Activated CD8-positive, alpha-beta memory T cell treated with anti-CD3 and anti-CD28 coated beads for 36 hours (primary cell): ENCODE data around the gene MEI1. TPM values are rescaled to one million over a fixed set of nuclear protein-coding genes. Genes with fewer than 3 reads are reported as not detected.

Experiments used
- CTCF ChIA-PET: fragments of 350-600 bp; sonication (Branson Sonifier 250); formaldehyde crosslinking; loops from one replicate; lab custom pipeline; 2021; ENCODE audit warnings: antibody characterized with exemption; lab: Charles Lee
- POLR2A ChIA-PET: fragments of 350-600 bp; sonication (Branson Sonifier 250); formaldehyde crosslinking; loops from one replicate; lab custom pipeline; 2021; ENCODE audit warnings: antibody characterized with exemption; lab: Charles Lee
- total RNA-seq, 2 experiments: library from RNA; stranded (reverse); gene quantifications; one replicate each; pipeline ENCODE4 v1.2.3, GENCODE V29; 2021

Gene MEI1
- total RNA-seq, 2 experiments from 2014 or later, result 24.0 to 31.1 TPM

- ChIA-PET POLR2A (interaction anchor here (0.9 to 1.5 kb wide), 2 partner anchors 22 to 118 kb away, joined by 3 to 6 read pairs; partner anchors contain the start of gene CCDC134), CTCF (interaction anchor here (0.6 to 2.1 kb wide), 12 partner anchors 9 to 134 kb away, joined by 3 to 11 read pairs (median 4); partner anchors contain the start of gene CCDC134)
These were observed 123.2 kb downstream of the MEI1 start for GRCh38 chr22:41822317-41823057.

- POLR2A ChIA-PET, result interaction anchor here (0.5 kb wide), 1 partner anchor 38 kb away, joined by 5 read pairs; no protein-coding TSS in a partner anchor
- CTCF ChIA-PET, result no interaction called here
These were observed 124.5 kb downstream of the MEI1 start for GRCh38 chr22:41823797-41824196.

DNA sequence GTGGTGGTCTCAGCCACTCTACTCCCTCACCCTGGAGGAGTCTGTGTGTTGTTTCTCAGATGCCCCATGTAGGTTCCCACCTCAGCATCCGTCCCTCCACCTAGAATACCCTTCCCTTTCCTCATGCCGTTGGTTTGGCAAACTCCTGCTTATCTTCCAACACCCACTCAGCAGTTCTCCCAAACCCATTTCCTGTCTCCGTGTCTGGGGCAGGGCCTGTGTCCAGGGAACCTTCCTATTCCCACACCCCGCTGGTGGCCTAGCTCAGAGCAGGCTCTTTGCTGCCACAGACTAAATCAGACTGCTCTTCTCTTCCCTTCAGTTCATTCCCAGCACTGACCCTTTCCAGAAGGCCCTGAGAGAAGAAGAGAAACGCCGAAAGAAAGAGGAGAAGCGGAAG is 126.1 kb downstream of the MEI1 start:
- POLR2A ChIA-PET, result interaction anchor here (1.3 kb wide), 1 partner anchor 121 kb away, joined by 3 read pairs; the partner anchor contains the start of gene CENPM

GRCh38 chr22:41826021-41826420 is 126.7 kb downstream of the MEI1 start:
- POLR2A ChIA-PET, result interaction anchor here (0.8 to 2.1 kb wide), 3 partner anchors 25 to 121 kb away, joined by 3 to 6 read pairs (median 3); partner anchors contain the start of genes CCDC134 and CENPM
- CTCF ChIA-PET, result interaction anchor here (0.7 to 1.9 kb wide), 4 partner anchors 42 to 159 kb away, joined by 3 to 5 read pairs (median 3); partner anchors contain the start of gene TNFRSF13C

More for the DNA sequence above, 126.1 kb downstream of the MEI1 start:
- CTCF ChIA-PET, result interaction anchor here (0.7 to 1.9 kb wide), 2 partner anchors 116 to 158 kb away, joined by 3 to 5 read pairs; no protein-coding TSS in a partner anchor

- CTCF ChIA-PET, result interaction anchor here (0.6 to 1.9 kb wide), 4 partner anchors 33 to 115 kb away, joined by 3 to 5 read pairs (median 3); partner anchors contain the start of gene TNFRSF13C
- POLR2A ChIA-PET, result interaction anchor here (0.8 to 2.1 kb wide), 3 partner anchors 26 to 120 kb away, joined by 3 to 6 read pairs (median 3); partner anchors contain the start of genes CCDC134 and CENPM
These were observed 127.4 kb downstream of the MEI1 start for GRCh38 chr22:41826430-41827383.

DNA sequence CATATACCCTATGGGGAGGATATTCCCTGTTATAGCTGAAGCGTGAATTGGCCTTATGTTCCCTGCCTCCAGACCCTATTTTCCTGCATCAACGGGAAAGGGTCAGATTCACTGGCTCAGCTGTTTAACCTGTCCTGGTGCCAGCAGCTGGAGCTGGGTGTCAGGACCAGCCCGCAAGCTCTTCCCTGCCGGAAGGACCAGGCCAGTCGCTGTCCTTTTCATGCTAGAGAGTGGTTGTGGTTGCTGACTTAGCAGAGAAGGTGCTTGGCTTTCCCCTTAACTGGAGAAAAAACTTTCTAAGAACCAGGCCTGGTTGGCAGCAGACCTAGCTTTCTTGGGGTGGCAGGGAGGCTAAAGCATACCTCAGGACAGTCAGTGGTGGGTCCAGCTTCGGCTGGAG is 128.4 kb downstream of the MEI1 start:
- ChIA-PET CTCF (interaction anchor here (0.6 to 2.2 kb wide), 2 partner anchors 32 to 99 kb away, joined by 3 to 6 read pairs; partner anchors contain the start of gene TNFRSF13C), POLR2A (interaction anchor here (2.1 kb wide), 1 partner anchor 27 kb away, joined by 6 read pairs; the partner anchor contains the start of gene CCDC134)

GRCh38 chr22:41828516-41828915 is 129.2 kb downstream of the MEI1 start:
- ChIA-PET CTCF (interaction anchor here (2.2 kb wide), 1 partner anchor 98 kb away, joined by 6 read pairs; the partner anchor contains the start of gene TNFRSF13C), POLR2A (no interaction called here)

DNA sequence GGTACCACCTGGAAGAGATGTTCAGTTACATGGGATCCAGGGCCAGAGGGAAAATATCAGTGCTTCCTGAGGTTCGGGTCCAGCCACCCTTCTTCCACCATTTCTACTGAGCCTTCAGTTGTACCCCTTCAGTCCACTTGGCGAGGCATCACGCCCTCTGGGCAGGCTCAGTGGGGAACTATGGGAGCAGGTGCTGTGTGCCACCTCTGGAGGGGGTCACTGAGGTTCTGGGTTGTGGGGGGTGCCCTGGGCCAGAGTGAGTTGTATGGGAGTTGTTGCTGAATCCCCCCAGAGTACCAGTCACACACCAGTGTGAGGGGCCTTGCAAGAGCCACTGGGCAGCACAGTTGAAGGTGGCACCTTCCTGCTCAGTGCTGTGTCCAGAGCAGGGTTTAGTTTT is 130.9 kb downstream of the MEI1 start:
- POLR2A ChIA-PET, result no interaction called here

GRCh38 chr22:41831383-41831782 is 132.1 kb downstream of the MEI1 start:
- CTCF ChIA-PET, result interaction anchor here (0.6 to 5.1 kb wide), 6 partner anchors 9 to 109 kb away, joined by 3 to 37 read pairs (median 4); no protein-coding TSS in a partner anchor
- POLR2A ChIA-PET, result interaction anchor here (0.6 to 2.3 kb wide), 3 partner anchors 31 to 110 kb away, joined by 3 to 31 read pairs (median 5); no protein-coding TSS in a partner anchor

More for the DNA sequence above, 130.9 kb downstream of the MEI1 start:
- CTCF ChIA-PET, result interaction anchor here (1.3 to 1.4 kb wide), 2 partner anchors 33 to 111 kb away, joined by 4 read pairs; no protein-coding TSS in a partner anchor

- CTCF ChIA-PET, result interaction anchor here (0.6 to 5.1 kb wide), 7 partner anchors 9 to 165 kb away, joined by 3 to 37 read pairs (median 5); partner anchors contain the start of gene CCDC134
- POLR2A ChIA-PET, result interaction anchor here (0.6 to 2.6 kb wide), 15 partner anchors 11 to 115 kb away, joined by 3 to 31 read pairs (median 5); partner anchors contain the start of genes CCDC134 and CENPM
These were observed 132.7 kb downstream of the MEI1 start for GRCh38 chr22:41831828-41832552.

DNA sequence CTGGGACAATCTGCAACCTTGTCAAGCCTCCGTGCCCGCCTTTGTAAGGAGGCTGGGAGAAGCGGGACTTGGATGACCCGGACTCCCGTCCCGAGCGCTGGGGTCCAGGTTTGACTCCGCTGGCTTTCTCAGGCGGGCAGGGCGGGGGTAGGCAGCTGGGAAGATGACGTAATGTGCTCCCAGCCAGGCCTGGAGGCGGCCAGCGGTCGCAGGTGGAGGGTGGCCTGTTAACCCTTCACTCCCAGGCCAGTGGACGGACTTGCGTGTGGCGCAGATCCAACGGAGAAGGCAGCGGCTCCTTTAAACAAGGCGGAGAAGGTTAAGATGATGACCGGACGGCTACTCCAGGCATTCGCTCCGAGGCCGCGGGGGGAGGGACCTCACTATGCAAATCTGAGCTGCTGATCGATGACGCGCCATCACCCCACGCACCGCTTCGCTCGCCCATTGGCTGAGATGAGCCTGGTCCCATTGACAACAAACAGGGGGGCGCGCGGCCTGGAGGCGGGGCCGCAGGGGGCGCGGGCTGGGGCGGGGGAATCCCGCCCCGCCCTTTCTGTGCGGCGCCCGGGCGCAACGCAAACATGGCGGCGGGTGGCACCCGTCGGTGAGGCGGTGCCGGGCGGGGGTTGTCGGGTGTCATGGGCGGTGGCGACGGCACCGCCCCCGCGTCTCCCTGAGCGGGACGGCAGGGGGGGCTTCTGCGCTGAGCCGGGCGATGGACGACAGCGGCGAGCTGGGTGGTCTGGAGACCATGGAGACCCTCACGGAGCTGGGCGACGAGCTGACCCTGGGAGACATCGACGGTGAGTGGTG is 133.5 kb downstream of the MEI1 start, which contains the start of gene SREBF2:
Gene SREBF2, plus strand, starts transcription at position 553 of the 816 bp plus-strand sequence. Its CDS starts 166 bp downstream, at position 719.
- POLR2A ChIA-PET, result interaction anchor here (0.5 to 2.6 kb wide), 15 partner anchors 10 to 114 kb away, joined by 3 to 31 read pairs (median 5); partner anchors contain the start of genes CCDC134, CENPM and TNFRSF13C
- CTCF ChIA-PET, result interaction anchor here (0.6 to 5.1 kb wide), 7 partner anchors 10 to 166 kb away, joined by 3 to 37 read pairs (median 6); partner anchors contain the start of gene CCDC134

DNA sequence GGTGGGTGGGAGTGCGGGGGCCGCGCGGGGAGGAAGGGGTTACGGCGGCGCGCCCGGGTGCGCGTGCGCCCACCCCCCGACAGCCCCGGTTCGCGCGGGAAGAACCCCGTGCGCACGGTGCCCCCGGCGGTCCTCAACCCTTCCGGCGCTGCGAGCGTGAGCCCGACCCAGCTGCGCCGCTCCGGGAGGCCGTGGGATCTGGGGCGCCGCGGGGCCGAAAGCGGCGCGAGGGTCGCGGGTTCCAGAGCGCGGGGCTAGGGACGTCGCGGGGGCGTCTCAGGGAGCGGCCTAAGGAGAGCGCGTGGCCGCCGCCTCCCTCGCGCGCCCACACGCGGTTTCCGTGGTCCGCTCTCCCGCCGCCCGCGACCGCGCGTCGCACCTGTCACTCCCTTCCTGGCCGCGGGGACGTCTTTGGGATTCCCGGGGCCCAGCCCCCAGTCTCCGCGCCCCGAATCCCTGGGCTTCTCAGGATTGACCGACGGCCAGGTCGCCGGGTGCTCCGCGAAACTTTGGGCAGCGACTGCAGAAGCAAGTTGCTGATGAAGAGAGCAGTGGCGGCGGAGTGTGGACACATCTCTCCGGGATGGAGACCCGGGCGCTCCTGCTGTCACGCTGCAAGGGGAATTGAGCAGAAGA is 134.2 kb downstream of the MEI1 start:
- ChIA-PET CTCF (interaction anchor here (0.9 to 5.1 kb wide), 9 partner anchors 9 to 167 kb away, joined by 3 to 37 read pairs (median 4); partner anchors contain the start of gene CCDC134), POLR2A (interaction anchor here (0.5 to 2.6 kb wide), 13 partner anchors 9 to 113 kb away, joined by 3 to 31 read pairs (median 7); partner anchors contain the start of genes CCDC134, CENPM and TNFRSF13C)

DNA sequence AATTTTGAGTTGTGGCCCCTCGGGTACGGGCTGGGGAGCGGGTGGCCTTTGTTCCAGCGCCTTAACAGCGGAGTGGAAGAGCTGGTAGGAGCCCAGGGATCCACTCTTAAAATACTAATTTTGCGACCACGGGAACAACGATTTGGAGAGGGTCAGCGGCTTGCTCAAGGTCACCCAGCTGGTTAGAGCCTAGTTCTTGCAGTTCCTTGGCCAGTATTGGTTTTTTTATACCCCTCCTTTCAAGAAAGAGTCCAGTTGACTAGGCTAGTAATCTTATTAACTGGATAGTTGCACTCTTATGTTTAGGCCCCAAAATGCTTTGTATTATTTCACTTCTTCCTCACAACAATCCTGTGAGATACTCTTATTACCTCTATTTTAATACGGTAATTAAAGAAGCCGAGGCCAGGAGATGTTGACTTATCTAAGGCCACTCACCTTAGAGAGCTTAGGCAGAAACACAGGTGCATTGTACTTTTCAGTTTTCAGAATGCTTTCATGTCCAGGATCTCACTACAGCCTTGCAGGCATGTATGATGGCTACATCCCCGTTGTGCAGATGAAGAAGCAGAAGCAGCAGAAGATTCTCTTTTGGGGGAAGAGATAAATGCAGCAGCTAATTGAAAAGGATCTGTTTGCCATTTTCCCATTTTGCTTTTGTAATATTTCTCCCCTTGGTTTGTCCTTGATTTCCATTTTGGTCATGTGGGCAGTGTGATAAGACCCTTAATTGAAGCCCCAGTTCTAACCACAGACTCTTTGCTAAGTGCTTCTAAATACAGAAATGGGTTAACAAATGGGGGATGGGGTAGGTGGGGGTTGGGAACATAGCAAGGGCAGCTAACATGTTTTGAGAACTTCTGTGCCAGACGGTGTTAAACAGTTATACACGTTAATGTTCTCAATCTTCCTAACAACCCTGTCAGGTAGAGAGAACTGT is 135.0 kb downstream of the MEI1 start:
- ChIA-PET CTCF (interaction anchor here (1.3 to 5.1 kb wide), 6 partner anchors 9 to 92 kb away, joined by 3 to 37 read pairs (median 4); no protein-coding TSS in a partner anchor), POLR2A (interaction anchor here (1.2 to 2.6 kb wide), 5 partner anchors 8 to 106 kb away, joined by 4 to 16 read pairs (median 13); partner anchors contain the start of genes CCDC134 and TNFRSF13C)

DNA sequence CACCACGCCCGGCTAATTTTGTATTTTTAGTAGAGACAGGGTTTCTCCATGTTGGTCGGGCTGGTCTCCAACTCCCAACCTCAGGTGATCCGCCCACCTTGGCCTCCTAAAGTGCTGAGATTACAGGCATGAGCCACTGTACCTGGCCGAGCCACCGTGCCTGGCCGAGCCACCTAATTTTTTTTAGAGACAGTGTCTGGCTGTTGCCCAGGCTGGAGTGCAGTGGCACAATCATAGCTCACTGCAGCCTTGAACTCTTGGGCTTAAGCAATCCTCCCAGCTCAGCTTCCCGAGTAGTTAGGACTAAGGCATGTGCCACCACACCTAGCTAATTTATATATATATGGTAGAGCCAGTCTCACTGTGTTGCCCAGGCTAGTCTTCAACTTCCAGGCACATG is 136.2 kb downstream of the MEI1 start:
- ChIA-PET POLR2A (interaction anchor here (0.7 kb wide), 1 partner anchor 213 kb away, joined by 4 read pairs; no protein-coding TSS in a partner anchor), CTCF (interaction anchor here (1.4 to 5.1 kb wide), 2 partner anchors 22 to 37 kb away, joined by 4 to 37 read pairs; no protein-coding TSS in a partner anchor)
